NCI-H1417 treated with DMSO at 0.1 percent for 48 hours (cell line): ENCODE results near the gene FYB1.

Source experiments
- DNase-seq: peaks from one replicate; lab custom pipeline; 2025; lab: John Stamatoyannopoulos, UW

The FYB1 gene

DNA sequence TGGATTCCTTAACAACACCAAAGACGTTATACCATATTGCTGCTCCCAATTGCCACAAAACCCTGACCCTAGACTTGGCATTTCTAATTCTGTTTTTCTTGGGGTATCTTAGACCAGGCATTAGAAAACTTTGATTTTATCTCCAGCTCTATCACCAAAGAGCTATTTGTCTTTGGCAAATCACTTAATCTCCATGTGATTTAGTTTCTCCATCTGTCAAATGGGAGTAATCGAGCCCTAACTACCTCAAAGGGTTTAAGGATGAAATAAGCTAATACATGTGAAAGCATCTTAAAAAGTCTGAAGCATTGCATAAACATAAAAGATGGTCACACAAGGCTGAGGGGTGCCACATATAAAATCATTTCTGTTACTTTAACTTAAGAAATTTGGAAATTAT lies 60.6 kb downstream of the FYB1 start:
- no peak for DNase-seq

DNA sequence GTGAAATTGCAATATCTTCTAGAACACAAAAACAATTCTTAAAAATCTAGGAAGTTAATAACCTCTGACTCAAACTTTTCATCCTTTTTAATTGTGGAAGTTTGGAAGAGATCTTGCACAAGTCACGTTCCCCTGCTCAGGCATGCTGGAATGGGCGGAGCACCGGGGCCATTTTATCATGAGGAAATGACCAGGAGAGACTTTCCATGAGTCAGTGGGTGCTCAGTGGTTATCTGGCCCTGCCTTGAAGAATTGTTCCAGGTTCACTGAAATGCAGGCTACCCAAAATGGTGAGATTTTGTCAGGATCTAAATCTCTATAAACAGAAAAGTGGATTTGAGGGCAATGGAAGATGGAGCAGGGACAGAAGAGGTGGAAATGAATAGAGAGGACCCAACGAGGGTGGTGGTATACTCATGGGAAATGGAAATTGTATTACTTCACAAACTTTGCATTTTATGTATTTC lies 61.2 kb downstream of the FYB1 start:
- DNase-seq = no peak

DNA sequence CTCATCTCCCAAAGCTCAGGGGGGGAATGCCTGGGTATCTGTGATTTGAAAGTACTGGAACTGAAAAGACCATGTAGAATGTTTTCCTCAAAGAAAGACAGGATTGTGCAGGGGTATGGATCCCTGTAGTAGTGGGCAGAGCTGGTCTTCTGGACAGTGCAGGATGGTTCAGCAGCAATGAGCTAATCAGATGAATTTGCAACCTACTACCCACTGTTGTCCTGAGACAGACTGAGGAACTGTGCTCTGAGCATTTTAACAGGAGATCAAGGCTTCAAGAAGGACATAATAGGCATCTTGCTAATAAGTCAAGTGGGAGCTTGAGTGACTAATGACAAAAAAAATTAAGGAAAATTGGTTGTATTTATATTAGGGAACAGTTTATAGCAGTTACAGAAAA lies 61.7 kb downstream of the FYB1 start:
- DNase-seq = no peak

DNA sequence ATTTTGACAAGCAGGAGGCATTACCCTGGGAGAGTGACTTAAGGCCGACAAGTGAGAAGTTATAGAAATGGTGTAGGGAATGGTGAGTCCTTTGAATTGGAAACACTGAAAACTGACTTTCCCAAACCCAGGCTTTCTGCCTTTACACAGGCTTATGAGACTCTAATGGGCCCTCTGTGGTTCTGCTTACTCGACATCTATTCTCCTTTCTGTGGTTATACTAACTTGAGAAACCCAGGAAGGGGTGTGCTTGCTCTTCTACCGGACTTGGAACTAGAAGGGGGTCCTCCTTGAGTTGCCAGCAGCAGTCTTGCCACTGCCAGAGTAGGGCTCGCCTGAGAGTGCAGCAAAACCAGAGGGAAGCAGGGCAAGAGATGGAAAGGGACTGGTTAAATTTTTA lies 63.3 kb downstream of the FYB1 start:
- DNase-seq = no peak

DNA sequence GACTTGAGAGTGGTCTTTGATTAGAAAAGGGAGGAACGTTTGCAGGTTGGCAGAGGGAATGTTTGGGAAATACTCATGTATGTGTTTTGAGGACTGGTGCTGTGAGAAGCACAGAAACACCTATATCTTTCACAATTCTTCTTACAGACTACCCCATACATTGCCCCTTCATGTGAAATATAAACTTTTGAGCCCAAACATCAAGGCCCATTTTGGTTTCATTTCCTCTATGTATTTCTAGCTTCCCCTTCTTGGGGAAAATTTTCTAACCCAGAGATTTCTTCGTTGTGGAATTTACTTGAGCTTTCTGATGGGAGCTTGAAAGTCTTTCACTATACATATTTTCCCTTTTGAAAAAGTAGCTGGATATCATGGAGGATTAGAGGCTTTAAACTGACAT lies 67.6 kb downstream of the FYB1 start:
- no peak for DNase-seq

DNA sequence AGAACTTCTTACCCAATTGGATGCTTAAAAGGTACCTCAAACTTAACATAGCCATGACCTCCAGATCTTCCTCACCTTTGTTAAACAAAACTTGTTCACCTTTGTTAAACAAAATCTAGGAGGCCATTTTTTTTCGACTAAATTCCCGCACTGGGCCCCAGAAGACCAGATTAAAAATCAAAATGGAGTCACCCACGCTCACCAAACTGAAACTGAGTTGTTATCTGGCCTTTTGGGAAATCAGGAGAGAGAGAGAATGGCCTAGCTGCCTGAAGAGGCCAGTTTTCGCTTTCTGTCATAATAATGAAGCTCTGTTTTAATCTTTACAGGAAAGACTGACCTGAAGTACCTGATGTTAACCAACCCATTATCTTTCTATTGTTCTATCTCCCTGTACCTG lies 69.4 kb downstream of the FYB1 start:
- no peak for DNase-seq

DNA sequence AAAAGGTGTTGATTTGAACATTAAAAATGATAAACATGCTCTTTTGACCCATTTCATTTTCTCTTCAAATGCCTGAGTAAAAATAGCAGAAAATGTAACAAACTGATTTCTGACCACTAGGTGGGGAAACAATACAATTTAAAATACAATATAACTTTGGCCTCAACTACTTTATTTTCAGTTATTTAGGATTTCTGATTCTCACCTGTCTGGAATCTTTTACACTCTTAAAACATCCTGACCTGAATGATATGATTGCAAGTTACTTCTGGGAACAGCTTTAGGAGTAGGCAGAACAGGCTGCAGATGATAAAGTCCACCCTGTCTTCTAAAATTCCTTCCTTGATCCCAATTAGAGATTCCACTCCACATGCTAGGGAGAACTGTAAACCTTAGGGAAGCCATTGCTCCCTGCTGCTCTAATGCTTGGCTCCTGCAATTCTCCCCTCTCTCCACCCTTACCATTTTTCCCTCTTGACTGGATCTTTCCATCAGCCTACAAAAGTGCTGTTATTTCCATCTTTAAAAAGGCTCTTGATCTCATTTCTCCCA lies 70.3 kb downstream of the FYB1 start:
- DNase-seq = no peak

DNA sequence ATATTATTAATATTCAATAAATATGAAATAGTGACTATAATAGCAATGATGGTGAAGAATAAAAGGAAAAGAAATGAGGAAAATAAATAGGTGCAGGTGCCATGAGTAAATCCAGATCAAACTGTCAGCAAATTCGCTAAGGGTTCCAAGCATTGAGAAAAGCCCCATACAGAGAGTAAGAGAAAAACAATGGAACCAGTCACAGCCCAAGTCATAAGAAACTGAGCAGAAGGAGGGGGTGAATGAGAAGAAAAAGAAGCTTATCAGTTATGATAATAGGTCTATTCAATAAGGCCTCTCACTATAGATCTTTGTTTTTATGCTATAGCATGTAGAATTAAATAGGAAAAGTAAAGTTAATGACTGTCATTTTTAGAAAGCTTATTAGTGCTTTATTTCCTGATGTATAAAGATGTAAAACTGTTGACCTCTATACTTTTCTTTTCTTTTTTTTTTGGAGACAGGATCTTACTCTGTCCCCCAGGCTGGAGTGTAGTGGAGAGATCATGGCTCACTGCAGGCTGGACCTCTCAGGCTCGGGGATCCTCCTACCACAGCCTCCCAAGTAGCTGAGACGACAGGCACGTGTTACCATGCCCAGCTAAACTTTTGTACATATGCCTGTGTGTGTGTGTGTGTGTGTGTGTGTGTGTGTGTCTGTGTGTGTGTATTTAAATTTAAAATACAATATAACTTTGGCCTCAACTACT lies 72.4 kb downstream of the FYB1 start:
- no peak for DNase-seq

DNA sequence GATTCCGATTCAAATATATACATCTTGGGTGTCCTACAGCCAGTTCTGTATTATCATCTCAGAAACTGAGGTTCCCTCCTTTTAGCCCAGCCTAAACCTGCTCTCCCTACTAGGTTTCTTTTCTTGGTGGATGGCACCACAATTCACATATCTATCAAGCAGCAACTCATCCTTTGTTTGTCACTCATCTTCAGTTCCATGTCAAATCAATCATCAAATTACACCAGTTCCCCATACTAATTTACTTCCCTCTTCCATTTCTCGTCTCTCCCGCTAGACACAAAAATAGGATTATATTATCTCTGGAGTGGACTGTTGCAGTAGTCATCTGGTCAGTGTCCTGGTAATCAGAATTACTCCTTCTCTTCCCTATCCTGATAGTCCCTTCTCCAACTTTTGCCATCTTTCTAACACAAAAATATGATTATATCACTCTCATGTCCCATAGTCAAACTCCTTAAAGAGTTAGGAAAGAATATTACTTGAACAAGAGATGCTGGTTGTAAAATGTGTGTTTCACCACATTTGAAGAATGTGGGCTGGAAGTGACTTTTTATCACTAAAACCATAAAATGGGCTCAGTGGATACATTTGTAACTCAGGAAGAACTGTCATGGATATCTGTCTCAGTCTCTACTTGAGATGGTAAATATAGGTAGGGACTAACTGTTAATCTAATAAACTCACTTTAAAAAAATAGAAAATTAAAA lies 76.1 kb downstream of the FYB1 start:
- no peak for DNase-seq

DNA sequence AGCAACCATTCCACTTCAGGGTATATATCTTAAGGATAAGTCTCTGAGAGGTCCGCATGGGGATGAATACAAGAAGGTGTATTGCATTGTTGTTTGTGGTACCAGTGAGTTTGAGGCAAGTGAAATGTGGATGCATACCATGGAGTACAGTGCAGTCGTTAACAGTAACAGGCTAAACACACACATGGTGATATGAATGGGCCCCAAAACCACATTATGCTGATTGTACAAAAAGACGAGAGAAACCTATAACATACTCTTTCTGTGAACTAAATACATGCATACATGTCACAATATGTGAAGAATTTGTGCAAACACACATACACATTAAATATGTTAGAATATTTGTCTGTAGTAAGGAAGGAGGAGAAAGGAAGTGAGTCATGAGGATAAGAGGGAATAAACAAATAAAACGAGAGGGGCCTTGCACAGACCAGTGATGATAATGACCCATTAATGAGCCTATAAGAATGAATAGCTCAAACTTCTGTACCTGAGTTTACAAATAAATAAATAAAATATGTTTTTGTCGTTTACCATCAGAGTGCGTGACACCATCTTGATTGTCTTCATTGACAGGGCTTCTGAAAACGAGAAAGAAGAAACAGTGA lies 78.7 kb downstream of the FYB1 start:
- DNase-seq = no peak

DNA sequence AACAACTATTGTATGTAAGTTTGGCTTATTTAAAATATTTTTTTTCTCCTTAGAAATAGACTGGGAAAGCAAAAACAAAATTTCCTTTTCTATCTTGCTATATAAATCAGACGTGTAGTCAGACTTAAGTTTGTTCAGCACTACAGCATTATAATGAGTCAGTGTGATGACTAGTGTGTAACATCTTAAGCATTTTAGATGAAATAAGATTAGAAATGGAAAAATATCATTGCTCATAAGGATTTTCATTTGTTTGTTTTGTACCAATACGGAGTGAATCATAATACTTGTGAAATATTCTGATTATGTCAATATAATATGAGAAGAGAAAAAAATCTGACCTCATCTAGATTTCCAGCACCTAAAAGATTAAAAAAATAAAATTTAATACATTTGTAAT lies 80.5 kb downstream of the FYB1 start:
- no peak for DNase-seq

DNA sequence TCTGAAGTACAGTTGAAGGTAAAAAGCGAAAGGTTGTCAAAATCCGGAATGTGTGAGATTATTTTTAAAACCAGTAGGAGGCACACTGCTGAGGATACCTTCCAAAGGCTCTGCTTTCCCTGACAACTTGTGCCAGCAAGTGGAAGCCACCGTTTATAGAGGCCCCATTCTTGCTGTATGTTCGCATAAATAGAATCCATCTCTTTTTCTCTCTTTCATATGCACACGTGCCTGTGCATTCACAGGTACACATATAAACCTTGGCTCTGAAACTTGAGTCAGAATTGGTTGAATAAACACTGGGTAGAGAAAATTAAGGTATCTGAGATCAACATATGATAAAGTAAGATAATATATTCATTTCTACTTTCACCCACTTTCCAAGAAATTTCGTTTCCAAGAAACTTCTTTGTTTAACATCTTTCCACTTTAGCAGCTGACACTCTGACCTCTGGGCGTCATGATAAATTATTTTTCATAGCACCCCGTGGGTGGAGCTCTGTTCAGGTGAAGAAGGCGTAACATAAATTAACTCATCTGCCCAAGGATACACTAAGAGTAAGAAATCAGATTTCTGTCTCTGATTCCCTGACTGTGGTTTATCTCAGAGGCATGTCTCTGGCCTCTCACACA lies 81.4 kb downstream of the FYB1 start:
- no peak for DNase-seq

DNA sequence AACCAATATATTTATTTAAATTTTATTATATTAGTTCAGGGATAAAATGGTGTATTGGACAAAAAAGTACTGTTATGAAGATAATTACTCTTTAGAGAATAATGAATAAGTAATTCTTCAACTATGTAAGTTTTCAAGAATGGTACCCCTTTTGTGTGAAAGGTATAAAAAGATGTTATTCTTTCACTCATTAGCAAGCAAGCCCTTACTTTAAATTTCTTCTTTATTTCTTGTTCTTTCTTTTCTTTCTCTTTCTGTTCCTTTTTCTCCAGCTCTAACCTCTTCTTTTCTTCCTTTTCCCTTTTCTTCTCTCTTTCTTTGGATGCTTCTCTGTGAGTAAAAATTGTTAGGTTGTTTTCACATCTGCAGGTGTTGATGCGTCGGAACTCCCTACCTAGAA lies 82.0 kb downstream of the FYB1 start:
- DNase-seq = no peak

DNA sequence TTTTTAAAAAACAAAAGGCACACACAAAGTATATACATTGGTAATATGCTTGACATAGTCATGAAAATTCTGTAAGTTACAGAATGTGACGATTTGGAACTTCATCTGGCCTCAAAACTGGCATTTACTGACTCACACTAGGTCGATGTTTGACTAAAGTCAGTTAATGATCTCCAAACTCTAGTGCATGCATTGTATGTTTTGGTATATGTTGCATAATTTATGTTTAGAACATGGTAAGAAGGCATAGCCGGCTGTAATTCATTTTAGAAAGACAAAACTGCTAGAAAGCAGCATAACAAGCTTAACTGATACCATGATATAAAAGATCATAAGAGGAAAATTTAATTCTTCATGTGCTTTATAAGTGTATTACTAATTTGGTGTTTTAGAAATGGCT lies 86.6 kb downstream of the FYB1 start:
- DNase-seq = no peak

DNA sequence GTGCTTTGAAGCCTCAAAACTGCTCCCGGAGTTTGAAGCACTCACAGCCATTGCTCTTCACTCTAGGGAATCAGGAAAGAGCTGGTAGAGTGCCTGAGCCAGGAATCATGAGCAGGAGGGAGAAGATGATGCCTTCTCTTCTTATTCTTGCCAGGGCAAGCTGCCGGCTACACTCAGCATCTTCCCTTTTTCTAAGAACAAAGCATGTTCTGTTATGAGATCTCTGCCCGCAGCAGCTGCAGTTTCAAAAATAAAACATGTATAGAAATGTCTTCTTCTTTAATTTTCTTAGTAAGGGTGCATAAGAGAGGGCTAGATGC lies 87.3 kb downstream of the FYB1 start:
- DNase-seq = no peak

DNA sequence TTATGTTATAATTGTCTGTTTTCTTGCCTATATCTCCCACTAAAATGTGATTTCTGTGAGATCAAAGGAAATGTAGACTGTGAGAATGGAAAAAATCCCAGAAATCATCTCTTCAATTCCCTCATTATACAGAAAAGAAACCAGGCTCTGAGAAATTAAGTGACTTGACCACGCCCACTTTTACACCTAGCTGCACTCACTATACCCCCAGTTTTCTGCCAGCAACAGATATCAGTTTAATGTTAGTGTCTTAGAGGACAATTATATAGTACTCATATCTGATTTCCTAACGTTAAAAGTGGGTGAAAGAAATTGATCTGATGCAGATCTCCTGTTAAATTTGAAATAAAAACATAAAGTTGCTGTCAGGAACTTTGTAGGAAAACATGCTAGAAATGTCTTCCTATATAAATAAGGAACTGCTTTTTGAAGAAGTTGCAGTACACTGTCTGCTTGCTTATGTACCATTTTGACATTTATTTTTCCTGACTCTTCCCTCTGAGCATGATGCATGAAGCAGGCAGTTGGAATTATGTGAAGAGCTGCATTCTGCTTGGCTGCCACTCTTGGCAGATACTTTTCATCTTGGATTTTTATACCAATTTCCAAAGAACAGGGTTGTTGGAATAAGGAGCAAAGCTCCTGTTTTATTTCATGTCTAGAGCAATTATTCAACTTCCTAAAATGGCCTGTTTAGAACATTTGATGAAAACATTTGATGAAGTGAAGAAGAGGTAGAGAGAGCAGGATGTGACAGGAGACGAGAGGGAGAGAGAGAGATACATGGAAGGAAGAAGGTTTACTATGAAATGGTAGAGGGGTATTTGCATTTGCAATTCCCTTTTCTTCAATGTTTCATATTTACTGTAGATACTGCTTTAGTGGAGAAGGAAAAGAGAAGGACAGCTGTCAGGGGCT lies 87.9 kb downstream of the FYB1 start:
- no peak for DNase-seq

DNA sequence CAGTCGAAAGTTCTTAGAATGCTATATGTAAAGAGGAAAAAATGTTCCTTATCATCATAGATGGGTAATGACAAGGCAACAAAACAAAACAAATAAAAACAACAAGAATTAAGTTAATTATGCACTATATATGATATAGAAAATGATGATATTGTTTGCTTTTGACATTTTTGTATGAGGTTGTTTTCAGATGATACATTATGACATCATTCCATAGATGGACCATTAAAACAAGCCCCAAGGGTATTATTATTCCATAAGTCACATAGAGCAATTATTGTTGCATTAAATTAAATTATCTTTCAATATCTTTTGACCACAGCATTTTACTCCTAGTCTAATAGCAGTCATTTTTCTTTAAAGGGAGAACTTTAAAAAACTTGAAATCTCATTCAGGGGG lies 88.6 kb downstream of the FYB1 start:
- DNase-seq = no peak

DNA sequence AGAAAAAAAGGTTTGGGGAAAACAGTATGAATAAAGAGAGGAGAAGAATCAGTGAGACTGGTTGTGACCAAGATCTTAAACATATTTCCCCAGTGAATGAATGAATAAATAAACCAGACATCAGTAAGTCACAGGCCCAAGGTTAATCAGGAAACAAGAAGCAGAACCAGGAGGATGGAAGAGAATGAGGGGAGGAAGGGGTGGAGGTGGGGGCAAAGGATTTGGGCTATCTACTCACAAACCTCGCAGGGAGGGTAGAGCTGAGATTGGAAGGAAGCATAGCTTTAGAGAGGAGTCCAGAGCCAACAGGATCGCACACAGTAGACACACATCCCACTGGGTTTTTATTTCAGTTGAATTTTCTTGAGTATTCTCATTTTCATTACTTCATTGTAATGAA lies 97.4 kb downstream of the FYB1 start:
- DNase-seq = no peak

DNA sequence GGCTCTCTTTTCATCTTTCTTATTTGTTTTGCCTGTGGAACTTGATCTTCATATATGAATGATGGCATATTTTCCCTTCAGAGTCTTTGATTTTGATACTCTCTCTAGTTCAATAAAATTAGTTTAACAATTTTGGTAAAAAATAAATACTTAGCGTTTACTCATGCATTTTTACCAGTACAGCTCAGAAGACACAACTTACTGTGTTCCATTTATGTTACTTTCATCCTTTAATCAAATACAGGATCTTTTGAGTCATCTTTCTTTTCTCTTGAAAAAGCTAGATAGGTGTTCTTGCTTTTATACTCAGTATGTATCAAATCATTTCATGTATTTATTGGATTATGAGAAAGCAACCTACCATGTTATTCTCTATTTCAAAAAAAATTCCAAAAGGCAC lies 98.0 kb downstream of the FYB1 start:
- no peak for DNase-seq

DNA sequence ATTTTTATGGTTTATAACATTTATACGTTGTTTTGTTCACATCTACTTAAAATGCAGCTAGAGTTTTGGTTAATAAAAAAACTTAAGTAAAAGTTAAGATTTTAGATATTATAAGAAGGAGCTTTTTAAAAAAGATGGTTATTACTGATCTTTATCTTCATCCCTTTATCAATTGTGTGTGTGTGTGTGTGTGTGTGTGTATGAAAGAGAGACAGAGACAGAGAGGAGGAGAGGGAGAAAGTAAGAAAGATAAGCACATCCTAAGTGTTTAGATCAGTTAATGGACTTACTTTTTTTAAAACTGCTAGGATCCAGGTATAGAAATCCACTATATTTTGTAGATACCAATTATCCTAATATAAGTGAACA lies 99.3 kb downstream of the FYB1 start:
- no peak for DNase-seq

DNA sequence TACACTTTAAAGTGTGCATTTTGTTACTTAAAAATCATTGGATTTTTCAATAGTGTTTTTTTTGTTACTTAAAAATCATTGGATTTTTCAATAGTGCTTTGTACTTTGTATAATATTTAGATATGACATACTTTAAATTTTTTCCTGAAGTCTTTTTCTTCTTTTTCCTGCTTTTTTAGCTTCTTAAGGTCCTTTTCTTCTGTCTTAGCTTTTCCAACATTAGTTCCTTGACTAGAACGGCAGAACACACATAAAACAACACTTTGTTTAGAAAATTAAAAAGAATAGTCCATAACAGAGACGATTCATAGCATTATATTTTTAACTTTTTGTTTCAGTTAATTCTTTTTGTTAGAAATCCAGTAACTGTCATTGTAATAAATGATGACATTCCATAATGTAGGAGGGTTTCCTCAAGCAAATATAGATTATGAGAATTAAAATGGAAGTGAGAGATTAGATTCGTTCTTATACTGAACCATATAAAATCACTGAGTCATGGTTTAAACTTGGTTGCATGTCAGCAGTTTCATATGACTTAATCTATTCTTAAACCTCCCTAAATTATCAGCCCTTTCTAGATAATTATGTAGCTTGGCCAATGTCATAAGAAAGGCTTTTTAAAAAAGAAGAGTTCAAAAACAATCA lies 99.8 kb downstream of the FYB1 start:
- DNase-seq = no peak
